ENCODE data around the gene EIPR1. TPM values are rescaled to one million over a fixed set of nuclear protein-coding genes. Genes with fewer than 3 reads are reported as not detected.

Gene EIPR1
- total RNA-seq, 8 experiments from 2014 or later = 27.8 to 41.7 (median 33.5) TPM

DNA sequence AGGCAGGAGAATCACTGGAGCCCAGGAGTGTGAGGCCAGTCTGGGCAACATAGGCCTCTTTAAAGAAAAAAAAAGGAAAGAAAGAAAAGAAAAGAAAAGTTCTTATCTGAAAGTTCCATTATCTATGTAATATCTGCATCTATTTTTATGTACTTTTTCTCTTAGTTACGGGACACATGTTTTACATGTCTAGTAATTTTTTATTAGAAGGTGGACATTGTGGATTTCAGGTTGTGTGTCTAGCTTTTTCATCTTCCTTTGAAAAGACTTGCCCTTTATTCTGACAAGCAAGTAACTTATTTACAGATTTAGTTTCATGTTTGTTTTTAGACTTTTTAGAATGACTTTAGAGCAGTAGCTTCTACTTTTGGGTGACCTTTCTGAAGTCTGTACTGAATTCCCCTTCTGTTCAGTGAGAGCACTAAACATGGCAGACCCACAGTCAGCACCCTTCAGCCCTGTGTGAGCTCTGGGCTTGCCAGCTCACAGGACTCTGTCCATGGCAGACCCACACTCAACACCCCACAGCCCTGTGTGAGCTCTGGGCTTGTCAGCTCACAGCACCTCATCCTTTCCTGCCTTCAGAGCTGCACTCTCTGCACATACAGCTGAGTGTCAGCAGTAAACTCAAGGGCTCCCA is 19.4 kb upstream of the EIPR1 start:
- H3K4me3 ChIP-seq = no peak overlapping the region
- WGBS, 10 experiments = 78 to 100% (median 100%) methylated on average over 1 of the region's 1 CpG; no CpG with 5 or more reads in 2 of the 10 experiments
- no peak for ATAC-seq (replicated peaks in 6 of 8)
- H3K27ac ChIP-seq = no peak overlapping the region
- peaks cover 23 to 27% of the 10 kb centered on the region in 2 donors for H3K4me1 ChIP-seq (replicated peaks in 1 of 2)
- in situ Hi-C loops (cut with MboI; ENCODE audit: low pct_unique_long_range_greater_than_20kb in 2 of 9, low sequenced_read_pairs in 9 of 9, unreplicated experiment in 9 of 9) = no loop called here

DNA sequence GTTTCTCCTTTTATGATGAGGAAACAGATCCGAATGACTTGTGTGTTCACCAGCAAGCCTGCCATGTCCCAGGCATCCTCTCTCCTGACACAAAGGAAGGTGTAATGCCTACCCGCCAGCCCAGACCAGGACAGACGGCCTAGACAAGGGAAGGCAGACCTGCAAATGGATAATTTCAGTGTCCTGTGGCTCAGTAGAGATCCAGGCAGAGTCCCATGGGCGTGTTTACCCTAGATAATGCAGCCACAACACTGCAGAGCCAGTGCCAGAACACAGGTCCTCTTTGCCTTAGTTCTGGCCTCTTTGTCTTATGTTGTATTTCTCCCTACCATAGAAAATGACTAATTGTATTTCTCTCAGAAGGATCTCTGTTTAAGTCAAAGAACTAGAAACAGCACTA is 14.6 kb upstream of the EIPR1 start:
- WGBS, 10 experiments = 71 to 100% (median 100%) methylated on average over 1 to 4 of the region's 4 CpGs; no CpG with 5 or more reads in 1 of the 10 experiments
- Histone ChIP-seq H3K4me3 (no peak overlapping the region), H3K27ac (no peak overlapping the region), H3K4me1 (replicated peaks in 1 of 2) (no peaks in the 10 kb centered on the region)
- ATAC-seq (replicated peaks in 6 of 8) = no peak
- in situ Hi-C loops (cut with MboI; ENCODE audit: low pct_unique_long_range_greater_than_20kb in 2 of 9, low sequenced_read_pairs in 9 of 9, unreplicated experiment in 9 of 9) = no loop called here

DNA sequence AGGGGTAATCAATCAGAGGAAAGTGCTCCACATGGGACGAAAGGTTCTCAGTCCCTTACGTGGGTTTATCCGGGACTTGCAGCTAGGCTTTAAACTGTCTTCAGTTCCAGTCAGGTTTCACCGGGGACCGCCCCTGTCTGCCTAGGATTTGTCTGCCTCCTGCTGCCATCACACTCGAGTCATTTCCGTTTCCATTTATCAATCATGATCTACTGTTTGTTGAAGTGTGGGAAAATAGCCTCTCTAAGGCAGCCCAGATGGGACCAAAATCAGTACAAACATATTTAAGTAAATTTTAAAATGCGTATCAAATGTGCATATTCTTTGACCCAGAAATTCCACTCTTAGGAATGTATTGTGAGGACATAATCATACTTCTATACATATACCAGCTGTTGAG is 12.4 kb upstream of the EIPR1 start:
- WGBS, 10 experiments = 12 to 100% (median 82%) methylated on average over 1 to 7 of the region's 8 CpGs; no CpG with 5 or more reads in 1 of the 10 experiments
- peak in 3 of 8 experiments; percentile 90 to 95 (median 95) for ATAC-seq (replicated peaks in 6 of 8)
- in situ Hi-C loops (cut with MboI; ENCODE audit: low pct_unique_long_range_greater_than_20kb in 2 of 9, low sequenced_read_pairs in 9 of 9, unreplicated experiment in 9 of 9) = no loop called here
- Histone ChIP-seq H3K4me3 (no peak overlapping the region), H3K4me1 (replicated peaks in 1 of 2) (no peaks in the 10 kb centered on the region), H3K27ac (no peak overlapping the region)

DNA sequence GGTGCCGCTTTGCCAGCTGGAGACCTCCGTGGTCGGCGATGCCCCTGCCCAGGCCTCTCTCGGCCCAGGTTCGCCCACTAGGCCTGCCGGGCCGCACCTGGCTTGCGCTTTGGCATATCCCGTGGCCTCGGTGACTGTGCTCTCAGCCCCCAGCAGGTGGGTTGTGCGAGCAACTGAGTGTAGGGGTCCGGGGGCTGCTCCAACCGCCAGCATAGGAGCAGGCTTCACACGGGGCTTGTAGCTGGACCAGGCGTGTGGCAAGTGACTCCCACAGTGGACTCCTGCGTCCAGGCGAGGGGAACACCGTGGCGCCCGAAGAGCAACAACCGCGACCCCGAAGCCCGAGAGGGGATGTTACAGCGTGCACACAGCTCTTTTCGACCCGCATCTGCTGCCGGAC is 11.6 kb upstream of the EIPR1 start:
- H3K4me3 ChIP-seq = no peak overlapping the region
- H3K27ac ChIP-seq = no peak overlapping the region
- no peaks in the 10 kb centered on the region for H3K4me1 ChIP-seq (replicated peaks in 1 of 2)
- in situ Hi-C loops (cut with MboI; ENCODE audit: low pct_unique_long_range_greater_than_20kb in 2 of 9, low sequenced_read_pairs in 9 of 9, unreplicated experiment in 9 of 9) = no loop called here
- whole genome bisulfite sequencing, 10 experiments = 96 to 100% (median 98%) methylated on average over 5 to 17 of the region's 29 CpGs; no CpG with 5 or more reads in 6 of the 10 experiments
- no peak for ATAC-seq (replicated peaks in 6 of 8)

DNA sequence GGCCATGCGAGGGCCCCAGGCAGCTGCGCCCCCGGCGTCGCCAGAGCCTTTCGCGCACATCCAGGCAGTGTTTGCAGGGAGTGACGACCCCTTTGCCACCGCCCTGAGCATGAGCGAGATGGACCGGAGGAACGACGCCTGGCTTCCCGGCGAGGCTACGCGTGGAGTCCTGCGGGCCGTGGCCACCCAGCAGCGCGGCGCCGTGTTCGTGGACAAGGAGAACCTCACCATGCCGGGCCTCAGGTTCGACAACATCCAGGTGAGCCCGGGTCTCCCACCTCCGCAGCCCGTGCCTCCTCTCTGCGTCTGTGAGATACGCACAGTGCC is 10.8 kb upstream of the EIPR1 start:
- Histone ChIP-seq H3K4me1 (replicated peaks in 1 of 2) (no peaks in the 10 kb centered on the region), H3K27ac (no peak overlapping the region), H3K4me3 (no peak overlapping the region)
- in situ Hi-C loops (cut with MboI; ENCODE audit: low pct_unique_long_range_greater_than_20kb in 2 of 9, low sequenced_read_pairs in 9 of 9, unreplicated experiment in 9 of 9) = no loop called here
- no peak for ATAC-seq (replicated peaks in 6 of 8)
- WGBS, 10 experiments = 96 to 100% (median 100%) methylated on average over 2 to 11 of the region's 31 CpGs; no CpG with 5 or more reads in 6 of the 10 experiments

DNA sequence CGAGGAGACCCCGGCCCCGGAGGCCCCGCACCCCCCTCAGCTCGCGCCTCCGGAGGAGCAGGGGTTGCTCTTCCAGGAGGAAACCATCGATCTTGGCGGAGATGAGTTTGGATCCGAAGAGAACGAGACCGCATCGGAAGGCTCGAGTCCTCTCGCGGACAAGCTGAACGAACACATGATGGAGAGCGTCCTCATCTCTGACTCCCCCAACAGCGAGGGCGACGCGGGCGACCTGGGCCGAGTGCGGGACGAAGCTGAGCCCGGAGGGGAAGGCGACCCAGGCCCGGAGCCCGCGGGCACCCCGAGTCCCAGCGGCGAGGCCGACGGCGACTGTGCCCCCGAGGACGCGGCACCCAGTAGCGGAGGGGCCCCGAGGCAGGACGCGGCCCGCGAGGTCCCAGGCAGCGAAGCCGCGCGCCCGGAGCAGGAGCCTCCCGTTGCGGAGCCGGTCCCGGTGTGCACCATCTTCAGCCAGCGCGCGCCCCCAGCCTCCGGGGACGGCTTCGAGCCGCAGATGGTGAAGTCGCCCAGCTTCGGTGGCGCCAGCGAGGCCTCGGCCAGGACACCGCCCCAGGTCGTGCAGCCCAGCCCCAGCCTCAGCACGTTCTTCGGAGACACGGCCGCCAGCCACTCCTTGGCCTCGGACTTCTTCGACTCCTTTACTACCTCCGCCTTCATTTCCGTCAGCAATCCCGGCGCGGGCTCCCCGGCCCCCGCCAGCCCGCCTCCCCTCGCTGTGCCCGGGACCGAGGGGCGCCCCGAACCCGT is 10.2 kb upstream of the EIPR1 start:
- no peaks in the 10 kb centered on the region for H3K4me1 ChIP-seq (replicated peaks in 1 of 2)
- WGBS, 10 experiments = 95 to 100% methylated on average over 3 to 17 of the region's 89 CpGs; no CpG with 5 or more reads in 8 of the 10 experiments
- H3K27ac ChIP-seq = no peak overlapping the region
- in situ Hi-C loops (cut with MboI; ENCODE audit: low pct_unique_long_range_greater_than_20kb in 2 of 9, low sequenced_read_pairs in 9 of 9, unreplicated experiment in 9 of 9) = no loop called here
- no peak overlapping the region for H3K4me3 ChIP-seq
- ATAC-seq (replicated peaks in 6 of 8) = no peak

DNA sequence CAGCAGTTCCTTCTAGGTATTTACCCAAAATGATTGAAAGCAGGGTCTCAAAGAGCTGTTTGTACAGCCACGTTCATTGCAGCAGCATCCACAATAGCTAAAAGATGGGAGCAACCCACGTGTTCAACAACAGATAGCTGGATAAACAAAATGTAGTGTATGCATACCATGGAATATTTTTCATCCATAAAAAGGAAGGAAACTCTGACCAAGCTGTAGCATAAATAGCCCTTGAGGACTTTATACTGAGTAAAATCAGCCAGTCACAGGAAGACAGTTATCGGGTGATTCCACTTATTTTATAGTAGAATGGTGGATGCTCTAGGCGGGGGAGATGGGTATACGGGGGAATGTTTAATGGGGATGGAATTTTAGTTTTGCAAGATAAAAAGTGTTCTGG is 9.4 kb upstream of the EIPR1 start:
- in situ Hi-C loops (cut with MboI; ENCODE audit: low pct_unique_long_range_greater_than_20kb in 2 of 9, low sequenced_read_pairs in 9 of 9, unreplicated experiment in 9 of 9) = no loop called here
- WGBS, 10 experiments = 70 to 100% (median 90%) methylated on average over 1 to 5 of the region's 5 CpGs; no CpG with 5 or more reads in 3 of the 10 experiments
- H3K27ac ChIP-seq = no peak overlapping the region
- no peak for ATAC-seq (replicated peaks in 6 of 8)
- no peak overlapping the region for H3K4me3 ChIP-seq
- H3K4me1 ChIP-seq (replicated peaks in 1 of 2) = no peaks in the 10 kb centered on the region

DNA sequence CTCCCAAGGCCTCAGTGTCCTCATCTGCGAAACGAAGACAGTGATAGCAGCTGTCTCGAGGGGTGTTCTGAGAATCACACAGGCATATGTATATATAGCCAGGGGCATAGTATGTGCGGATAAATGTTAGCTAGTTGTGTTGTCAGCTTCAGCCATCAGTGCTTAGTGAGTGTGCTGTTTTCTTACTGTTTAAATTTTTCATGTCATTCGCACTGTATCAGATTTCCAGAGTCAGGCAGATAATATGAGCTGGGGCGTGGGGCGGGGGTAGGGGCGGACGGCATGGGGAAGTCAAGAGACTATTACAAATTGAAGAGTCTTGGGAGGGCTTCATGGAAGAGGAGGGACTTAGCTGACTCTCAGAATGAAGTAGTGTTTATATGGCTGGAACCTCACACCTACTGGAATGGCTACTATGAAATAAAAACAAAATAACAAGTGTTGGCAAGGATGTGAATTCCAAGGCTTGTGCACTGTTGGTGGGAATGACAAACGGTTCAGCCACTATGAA is 8.9 kb upstream of the EIPR1 start:
- no peaks in the 10 kb centered on the region for H3K4me1 ChIP-seq (replicated peaks in 1 of 2)
- ATAC-seq (replicated peaks in 6 of 8) = peak in 1 of 8 experiments; percentile 19
- H3K4me3 ChIP-seq = no peak overlapping the region
- no peak overlapping the region for H3K27ac ChIP-seq
- in situ Hi-C loops (cut with MboI; ENCODE audit: low pct_unique_long_range_greater_than_20kb in 2 of 9, low sequenced_read_pairs in 9 of 9, unreplicated experiment in 9 of 9) = no loop called here
- 20 to 96% (median 67%) methylated on average over 1 to 5 of the region's 10 CpGs; no CpG with 5 or more reads in 5 of the 10 experiments for WGBS, 10 experiments

DNA sequence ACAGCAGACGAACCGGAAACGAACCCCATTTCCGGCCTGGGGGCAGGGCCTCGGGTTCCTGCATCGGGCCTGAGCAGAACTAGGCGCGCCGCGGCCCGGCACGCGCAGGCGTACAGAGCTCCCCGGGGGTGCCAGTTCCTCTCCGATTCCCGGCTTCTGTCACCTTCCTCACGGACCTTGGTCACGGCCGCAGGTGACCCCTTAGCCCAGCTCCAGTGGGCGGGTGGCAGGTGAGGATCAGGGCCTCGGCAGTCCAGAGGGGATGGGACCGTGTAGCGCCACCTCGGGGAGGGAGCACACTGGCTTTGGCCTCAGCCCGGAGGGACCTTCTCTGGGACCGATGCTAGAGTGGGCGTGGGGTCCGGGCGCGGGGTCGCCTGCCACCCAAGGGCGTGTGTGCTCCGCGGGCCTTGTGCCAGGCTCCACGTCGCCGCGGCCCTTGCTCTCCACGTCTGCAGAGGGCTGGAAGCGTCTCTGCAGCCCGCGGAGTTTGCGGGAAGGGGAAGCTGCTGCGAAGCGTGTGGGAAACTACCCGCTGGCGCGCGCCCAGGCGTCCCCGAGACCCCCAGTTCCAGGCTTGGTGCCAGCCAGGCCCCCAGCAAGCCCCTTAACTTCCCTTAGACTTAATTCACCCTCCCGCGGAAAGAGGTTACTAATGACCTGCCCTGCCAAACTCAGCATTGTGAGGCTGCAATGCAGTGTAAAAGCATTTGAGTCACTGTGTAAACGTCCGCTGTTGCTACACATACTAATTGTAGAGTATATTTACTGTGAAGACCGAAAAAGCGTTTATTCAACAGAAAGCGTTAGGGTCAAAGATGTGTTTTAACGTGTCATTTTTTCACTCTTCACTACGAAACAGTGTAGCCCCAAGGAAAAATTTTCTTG is 2.3 kb upstream of the EIPR1 start, which contains the start of gene TRAPPC12:
TSS of gene TRAPPC12 (plus strand) at position 48 of the 888 bp plus-strand sequence. CDS start 7,930 bp downstream, outside the sequence.
- 0 to 6% (median 2%) methylated on average over 1 to 14 of the region's 61 CpGs; no CpG with 5 or more reads in 1 of the 10 experiments for WGBS, 10 experiments
- Histone ChIP-seq H3K4me1 (replicated peaks in 1 of 2) (peaks cover 19 to 23% of the 10 kb centered on the region in 2 donors), H3K4me3 (peak within 1 kb of the TSS; percentile 69 to 89 (median 76)), H3K27ac (peak within 1 kb of the TSS; percentile 87 to 88)
- in situ Hi-C loops (cut with MboI; ENCODE audit: low pct_unique_long_range_greater_than_20kb in 2 of 9, low sequenced_read_pairs in 9 of 9, unreplicated experiment in 9 of 9) = no loop called here
- ATAC-seq (replicated peaks in 6 of 8) = peak; percentile 64 to 86 (median 82)

DNA sequence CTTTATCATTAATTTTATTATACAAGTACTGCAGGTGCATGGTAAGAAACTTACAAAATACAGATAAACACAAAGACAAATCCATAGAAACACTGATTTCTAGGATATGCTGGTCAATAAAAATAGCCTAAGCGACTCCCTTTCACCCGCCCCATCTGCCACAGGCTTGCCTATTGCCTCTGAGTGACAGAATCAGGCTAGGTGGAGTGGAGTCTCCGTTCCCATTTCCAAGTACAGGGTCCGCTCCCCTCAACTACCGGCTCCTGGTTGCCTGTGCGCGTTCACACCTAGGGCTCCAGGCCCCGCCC is 1.7 kb upstream of the EIPR1 start:
- WGBS, 10 experiments = 0 to 5% (median 3%) methylated on average over 1 to 5 of the region's 8 CpGs; no CpG with 5 or more reads in 7 of the 10 experiments
- in situ Hi-C loops (cut with MboI; ENCODE audit: low pct_unique_long_range_greater_than_20kb in 2 of 9, low sequenced_read_pairs in 9 of 9, unreplicated experiment in 9 of 9) = no loop called here
- peaks cover 19 to 23% of the 10 kb centered on the region in 2 donors for H3K4me1 ChIP-seq (replicated peaks in 1 of 2)
- peak overlapping the region; percentile 69 to 89 (median 76) for H3K4me3 ChIP-seq
- no peak for ATAC-seq (replicated peaks in 6 of 8)
- peak overlapping the region; percentile 87 to 88 for H3K27ac ChIP-seq

DNA sequence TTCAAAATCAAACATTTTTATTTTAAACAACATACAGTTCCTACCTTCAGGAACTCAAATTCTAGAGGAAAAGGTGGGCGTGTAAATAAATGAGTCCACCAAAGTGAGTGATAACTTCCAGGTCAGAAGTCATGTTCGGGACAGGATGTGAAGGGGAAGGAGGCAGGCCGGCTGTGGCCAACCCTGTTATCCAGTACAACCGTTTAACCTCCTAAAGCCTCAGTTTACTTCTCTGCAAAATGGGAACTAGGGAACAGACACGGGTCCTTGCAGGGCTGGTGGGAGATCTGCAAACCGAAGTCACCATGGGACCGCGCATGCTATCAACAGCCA is 373 bp downstream of the EIPR1 start:
- 0 to 17% (median 0%) methylated on average over 1 to 6 of the region's 8 CpGs; no CpG with 5 or more reads in 2 of the 10 experiments for WGBS, 10 experiments
- peak overlapping the region; percentile 45 to 54 for H3K27ac ChIP-seq
- H3K4me3 ChIP-seq = peak overlapping the region; percentile 57 to 81 (median 71)
- ATAC-seq (replicated peaks in 6 of 8) = peak in 3 of 8 experiments; percentile 21 to 29 (median 28)
- in situ Hi-C loops (cut with MboI; ENCODE audit: low pct_unique_long_range_greater_than_20kb in 2 of 9, low sequenced_read_pairs in 9 of 9, unreplicated experiment in 9 of 9) = no loop called here
- peaks cover 19 to 23% of the 10 kb centered on the region in 2 donors for H3K4me1 ChIP-seq (replicated peaks in 1 of 2)

DNA sequence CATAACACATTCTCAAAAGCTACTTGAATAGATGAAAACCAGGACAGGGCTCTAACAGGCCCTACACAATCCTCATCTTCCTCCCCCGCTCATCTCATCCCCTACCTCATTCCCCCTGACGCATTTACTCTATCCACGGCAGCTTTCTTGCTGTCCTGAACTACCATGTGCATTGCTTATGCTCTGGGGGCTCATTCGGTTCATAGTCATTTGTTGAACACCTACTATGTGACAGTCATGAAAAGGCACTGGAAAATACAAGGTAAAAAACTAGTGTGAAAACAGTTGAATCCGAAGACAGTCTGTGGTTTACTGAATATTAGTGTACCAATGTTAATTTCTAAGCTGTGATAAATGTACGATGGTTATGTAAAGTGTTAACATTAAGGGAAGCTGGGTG is 797 bp downstream of the EIPR1 start:
- Histone ChIP-seq H3K27ac (no peak overlapping the region), H3K4me1 (replicated peaks in 1 of 2) (peaks cover 19 to 23% of the 10 kb centered on the region in 2 donors), H3K4me3 (peak overlapping the region; percentile 57 to 81 (median 71))
- WGBS, 10 experiments = 29 to 80% (median 54%) methylated on average over 1 to 6 of the region's 6 CpGs; no CpG with 5 or more reads in 1 of the 10 experiments
- no peak for ATAC-seq (replicated peaks in 6 of 8)
- in situ Hi-C loops (cut with MboI; ENCODE audit: low pct_unique_long_range_greater_than_20kb in 2 of 9, low sequenced_read_pairs in 9 of 9, unreplicated experiment in 9 of 9) = no loop called here
